ENCODE data around the gene ZNF688. TPM values are rescaled to one million over a fixed set of nuclear protein-coding genes. Genes with fewer than 3 reads are reported as not detected.

Gene ZNF688
- total and polyA plus RNA-seq, 2 of the 8 experiments (the other 6 are each of a cell fraction or from before 2014, with no cell fraction given): 2.7 to 3.5 TPM

DNA sequence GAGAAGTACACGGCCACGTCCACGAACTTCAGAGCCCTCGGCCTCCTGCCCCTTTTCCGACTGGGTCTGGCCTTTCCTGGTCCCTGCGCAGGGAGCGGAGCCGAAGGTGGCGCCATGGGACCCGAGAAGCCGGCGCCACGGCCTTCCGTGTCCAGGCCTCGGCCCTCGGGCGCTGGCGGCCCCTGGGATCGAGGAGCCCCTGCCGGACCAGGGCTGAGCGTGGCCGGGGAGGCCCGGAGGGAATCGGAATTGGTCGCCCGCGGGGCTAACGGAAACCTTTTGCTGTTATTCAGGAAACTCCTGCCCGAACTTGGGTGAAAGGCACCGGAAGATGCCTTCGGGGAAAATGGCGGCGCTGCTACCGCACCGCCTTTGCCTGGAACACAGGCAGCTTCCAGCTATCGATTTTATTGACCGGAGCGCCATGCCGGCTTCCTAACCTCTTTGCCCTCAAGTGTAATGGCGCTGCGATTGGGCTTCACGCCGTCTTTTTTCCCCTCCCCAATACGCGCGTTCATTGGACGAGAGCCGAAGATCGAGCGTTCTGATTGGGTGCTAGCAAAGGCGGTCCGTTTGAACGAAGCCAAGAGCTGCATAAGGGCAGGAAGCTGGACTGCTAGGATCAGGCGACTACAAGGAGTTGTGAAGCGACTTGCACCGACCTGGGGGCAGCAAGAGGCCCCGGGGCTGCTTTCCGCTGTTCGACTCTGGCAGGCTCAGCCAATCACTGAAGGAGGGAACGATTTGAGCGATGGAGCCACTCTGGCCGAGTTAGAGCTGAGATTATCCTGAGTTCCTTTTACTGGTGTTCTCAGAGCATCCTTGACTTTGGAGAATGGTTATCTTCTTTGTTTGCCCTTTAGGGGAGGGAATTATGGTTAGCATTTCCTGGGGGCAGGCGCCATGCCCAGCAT, 38.7 kb upstream of the ZNF688 start, which contains the start of gene ZNF689 (continued):
- TF ChIP-seq HDAC6 (IDR thresholded peaks at IDR 0.05; ENCODE audit: low read depth, low read length) (no peak), CTBP2 (IDR thresholded peaks at IDR 0.05; ENCODE audit: borderline replicate concordance, insufficient read depth, insufficient read length, low read length) (no peak), GTF2F1 (IDR thresholded peaks at IDR 0.05; ENCODE audit: borderline replicate concordance, low read depth, low read length) (peak; percentile 88), RFX5 (IDR thresholded peaks at IDR 0.05; ENCODE audit: borderline replicate concordance, low read depth, low read length) (peak; percentile 20; the same call in 1 of the 2 replicates), RNF2 (IDR thresholded peaks at IDR 0.05; ENCODE audit: borderline replicate concordance, low read depth, low read length, missing control alignments, poor library complexity, severe bottlenecking) (no peak), KDM4A (IDR thresholded peaks at IDR 0.05; ENCODE audit: low read depth, low read length, severe bottlenecking) (peak; percentile 24), CBX5 (IDR thresholded peaks at IDR 0.05; ENCODE audit: low read depth, low read length) (no peak), SUZ12 (IDR thresholded peaks at IDR 0.05; ENCODE audit: low read length) (no peak), CHD2 (IDR thresholded peaks at IDR 0.05; ENCODE audit: low read length) (peak; percentile 98), SP4 (IDR thresholded peaks at IDR 0.05; ENCODE audit: low read length) (peak; percentile 76; the same call in 1 of the 2 replicates), KDM1A (IDR thresholded peaks at IDR 0.05; ENCODE audit: borderline replicate concordance, low read length) (no peak), SIRT6 (IDR thresholded peaks at IDR 0.05; ENCODE audit: low read length) (no peak), JUND (IDR thresholded peaks at IDR 0.05; ENCODE audit: low read length) (0 out of 2 replicates have a peak, but pooled peaks have one; percentile 51), ATF3 (IDR thresholded peaks at IDR 0.05; ENCODE audit: insufficient read depth, low read depth, low read length) (no peak), JUN (IDR thresholded peaks at IDR 0.05; ENCODE audit: low read depth, low read length) (no peak), BRCA1 (IDR thresholded peaks at IDR 0.05; ENCODE audit: low read depth, low read length) (no peak), EP300 (IDR thresholded peaks at IDR 0.05; ENCODE audit: borderline replicate concordance in 1 of 2, low read depth in 2 of 2, low read length in 2 of 2) (no peak), ZNF274 (IDR thresholded peaks at IDR 0.05; ENCODE audit: borderline replicate concordance, extremely low read depth, low read length) (no peak), SIX5 (IDR thresholded peaks at IDR 0.05; ENCODE audit: low read depth, low read length) (peak; percentile 94)
- TF ChIP-seq, protein P1, sequence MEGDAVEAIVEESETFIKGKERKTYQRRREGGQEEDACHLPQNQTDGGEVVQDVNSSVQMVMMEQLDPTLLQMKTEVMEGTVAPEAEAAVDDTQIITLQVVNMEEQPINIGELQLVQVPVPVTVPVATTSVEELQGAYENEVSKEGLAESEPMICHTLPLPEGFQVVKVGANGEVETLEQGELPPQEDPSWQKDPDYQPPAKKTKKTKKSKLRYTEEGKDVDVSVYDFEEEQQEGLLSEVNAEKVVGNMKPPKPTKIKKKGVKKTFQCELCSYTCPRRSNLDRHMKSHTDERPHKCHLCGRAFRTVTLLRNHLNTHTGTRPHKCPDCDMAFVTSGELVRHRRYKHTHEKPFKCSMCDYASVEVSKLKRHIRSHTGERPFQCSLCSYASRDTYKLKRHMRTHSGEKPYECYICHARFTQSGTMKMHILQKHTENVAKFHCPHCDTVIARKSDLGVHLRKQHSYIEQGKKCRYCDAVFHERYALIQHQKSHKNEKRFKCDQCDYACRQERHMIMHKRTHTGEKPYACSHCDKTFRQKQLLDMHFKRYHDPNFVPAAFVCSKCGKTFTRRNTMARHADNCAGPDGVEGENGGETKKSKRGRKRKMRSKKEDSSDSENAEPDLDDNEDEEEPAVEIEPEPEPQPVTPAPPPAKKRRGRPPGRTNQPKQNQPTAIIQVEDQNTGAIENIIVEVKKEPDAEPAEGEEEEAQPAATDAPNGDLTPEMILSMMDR (IDR thresholded peaks at IDR 0.05; ENCODE audit: control extremely low read depth in 1 of 3, insufficient read depth in 1 of 3, low read depth in 1 of 3, low read length in 3 of 3): no peak

Measured in H1 (cell line).